22Rv1 (cell line): ENCODE data around the gene ZNF219.

Experiments
- CTCF ChIP-seq: fragments of 450-650 bp; IDR thresholded peaks from 2 replicates; pipeline ENCODE4 v1.5.1; 2017; ENCODE audit warnings: mild to moderate bottlenecking
- ZFX ChIP-seq: fragments of 450-650 bp; IDR thresholded peaks from 2 replicates; pipeline ENCODE4 v1.6.1; 2017; ENCODE audit warnings: antibody characterized with exemption, borderline replicate concordance

DNA sequence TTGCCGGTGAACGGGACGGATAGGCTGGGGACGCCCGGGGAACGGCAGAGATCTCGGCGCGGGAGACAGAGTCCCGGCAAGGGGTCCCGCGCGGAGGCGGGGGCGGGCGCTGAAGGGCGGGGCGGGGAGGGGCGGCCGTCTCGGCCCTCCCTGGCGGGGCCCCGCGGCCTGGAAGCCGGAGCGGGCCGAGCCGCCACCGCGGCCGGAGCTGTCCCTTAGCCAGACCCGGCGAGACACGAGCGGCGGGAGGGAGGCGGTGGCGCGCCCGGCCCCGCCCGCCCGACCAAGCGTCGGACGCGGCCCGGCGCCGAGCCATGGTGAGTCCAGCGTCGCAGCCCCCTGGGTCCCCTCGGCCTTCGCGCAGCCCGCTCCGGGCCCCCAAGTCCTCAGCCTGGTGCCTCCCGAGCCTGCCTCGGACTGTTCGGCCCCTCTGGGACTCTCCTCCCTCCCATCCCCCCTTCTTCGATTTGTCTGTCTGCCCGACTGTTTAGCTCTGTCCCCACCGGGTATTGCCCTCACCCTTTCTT, 28.3 kb downstream of the ZNF219 start, which contains the start of gene ARHGEF40:
- no peak for TF ChIP-seq CTCF
- TF ChIP-seq ZFX: no peak
